GM12878 (cell line): ENCODE results near the gene TRIB2.

ENCODE experiments used
- CTCF ChIP-seq, 3 experiments: IDR thresholded peaks in 2 of 3; conservative IDR thresholded peaks in 1 of 3; 2 replicates each; pipeline ENCODE4 v1.5.1; 2011; ENCODE audit warnings: low read depth in 3 of 3, low read length in 3 of 3, mild to moderate bottlenecking in 3 of 3, control low read depth in 2 of 3, moderate library complexity in 2 of 3, inconsistent platforms in 1 of 3, mixed read lengths in 1 of 3; ENCODE audit not compliant: control insufficient read depth in 2 of 3, insufficient read depth in 1 of 3; ENCODE audit errors: extremely low read depth in 1 of 3
- ESRRA ChIP-seq: IDR thresholded peaks from 2 replicates; pipeline ENCODE4 v1.6.1; 2012; ENCODE audit warnings: mild to moderate bottlenecking, low read length, improper control_type of control experiment
- JUND ChIP-seq: IDR thresholded peaks from 2 replicates; pipeline ENCODE4 v1.6.1; 2012; ENCODE audit warnings: low read depth, mild to moderate bottlenecking, low read length, improper control_type of control experiment, moderate library complexity
- NR2C2 ChIP-seq: IDR thresholded peaks from 2 replicates; pipeline ENCODE4 v1.6.1; 2011; ENCODE audit warnings: borderline replicate concordance, low read depth; ENCODE audit not compliant: control insufficient read depth, insufficient read length
- POLR2A ChIP-seq: IDR thresholded peaks from 2 replicates; pipeline ENCODE4 v1.6.1; 2011; ENCODE audit warnings: low read depth, mild to moderate bottlenecking, low read length
- RFX5 ChIP-seq: IDR thresholded peaks from 2 replicates; pipeline ENCODE4 v1.6.1; 2011; ENCODE audit warnings: low read depth, low read length, improper control_type of control experiment
- ZNF622 ChIP-seq: fragments of 450-650 bp; IDR thresholded peaks from 2 replicates; pipeline ENCODE4 v1.6.1; 2017; ENCODE audit warnings: mild to moderate bottlenecking, inconsistent platforms

GRCh38 chr2:12702168-12703121 lies 14.3 kb upstream of the TRIB2 start:
- TF ChIP-seq ESRRA, result no peak
- no peak for TF ChIP-seq RFX5
- TF ChIP-seq NR2C2, result no peak
- no peak for TF ChIP-seq ZNF622
- no peak for TF ChIP-seq POLR2A
- TF ChIP-seq CTCF (IDR thresholded peaks at IDR 0.05 in 2 of 3, conservative IDR thresholded peaks at IDR 0.05 in 1 of 3; ENCODE audit: control insufficient read depth in 2 of 3, extremely low read depth in 1 of 3, insufficient read depth in 1 of 3, low read depth in 3 of 3, low read length in 3 of 3), result no peak
- no peak for TF ChIP-seq JUND
